Measurements from ENCODE around the gene ADAMTSL2.

- TF ChIP-seq CTCF (IDR thresholded peaks at IDR 0.05), result no peak
- no peak for TF ChIP-seq POLR2AphosphoS5 (IDR thresholded peaks at IDR 0.05; ENCODE audit: insufficient read depth in 1 of 2, low read depth in 1 of 2)
Measured at GRCh38 chr9:133488686-133489252, 45.7 kb upstream of the ADAMTSL2 start.

All from vagina (tissue), 2 donors.